HG02981 (cell line): ENCODE measurements around the gene WDR90.

ENCODE experiments used
- ATAC-seq: cut with Tn5 transposase; IDR thresholded peaks from one replicate; pipeline ENCODE4 v1.9.1; 2021; ENCODE audit warnings: mild to moderate bottlenecking, moderate library complexity; ENCODE audit not compliant: unreplicated experiment

Gene WDR90

DNA sequence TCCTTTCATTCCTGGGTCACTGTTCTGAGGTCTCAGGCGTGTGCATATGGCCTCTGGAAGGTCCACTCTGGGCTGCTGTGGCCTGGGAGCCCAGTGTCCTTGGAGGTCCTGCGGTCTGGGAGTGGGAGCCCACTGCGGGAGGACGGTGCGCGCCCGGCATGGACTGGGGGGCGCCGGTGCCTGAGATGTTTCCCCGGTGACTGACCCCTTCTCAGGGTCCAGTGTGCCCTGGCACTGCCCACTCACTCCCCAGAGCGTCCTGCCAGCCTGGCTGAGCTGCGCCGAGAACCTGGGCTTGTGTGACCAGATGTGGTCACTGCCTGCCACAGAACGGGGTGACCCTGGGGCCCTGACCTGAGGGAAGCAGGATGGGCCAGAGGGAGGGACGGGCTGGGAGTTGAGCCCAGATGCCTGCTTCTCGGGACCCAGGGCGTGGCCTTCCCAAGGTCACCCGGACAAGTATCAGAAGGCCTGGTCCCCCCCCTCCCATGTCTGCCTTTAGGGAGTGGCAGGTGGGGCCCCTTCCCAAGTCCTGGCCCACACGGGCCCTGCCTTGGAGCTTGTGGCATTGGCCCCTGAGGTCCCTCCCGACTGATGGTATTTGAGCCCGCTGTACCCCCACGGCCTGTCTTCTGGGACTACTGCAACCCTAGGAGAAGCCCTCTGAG lies 25.2 kb downstream of the WDR90 start:
- ATAC-seq: no peak

DNA sequence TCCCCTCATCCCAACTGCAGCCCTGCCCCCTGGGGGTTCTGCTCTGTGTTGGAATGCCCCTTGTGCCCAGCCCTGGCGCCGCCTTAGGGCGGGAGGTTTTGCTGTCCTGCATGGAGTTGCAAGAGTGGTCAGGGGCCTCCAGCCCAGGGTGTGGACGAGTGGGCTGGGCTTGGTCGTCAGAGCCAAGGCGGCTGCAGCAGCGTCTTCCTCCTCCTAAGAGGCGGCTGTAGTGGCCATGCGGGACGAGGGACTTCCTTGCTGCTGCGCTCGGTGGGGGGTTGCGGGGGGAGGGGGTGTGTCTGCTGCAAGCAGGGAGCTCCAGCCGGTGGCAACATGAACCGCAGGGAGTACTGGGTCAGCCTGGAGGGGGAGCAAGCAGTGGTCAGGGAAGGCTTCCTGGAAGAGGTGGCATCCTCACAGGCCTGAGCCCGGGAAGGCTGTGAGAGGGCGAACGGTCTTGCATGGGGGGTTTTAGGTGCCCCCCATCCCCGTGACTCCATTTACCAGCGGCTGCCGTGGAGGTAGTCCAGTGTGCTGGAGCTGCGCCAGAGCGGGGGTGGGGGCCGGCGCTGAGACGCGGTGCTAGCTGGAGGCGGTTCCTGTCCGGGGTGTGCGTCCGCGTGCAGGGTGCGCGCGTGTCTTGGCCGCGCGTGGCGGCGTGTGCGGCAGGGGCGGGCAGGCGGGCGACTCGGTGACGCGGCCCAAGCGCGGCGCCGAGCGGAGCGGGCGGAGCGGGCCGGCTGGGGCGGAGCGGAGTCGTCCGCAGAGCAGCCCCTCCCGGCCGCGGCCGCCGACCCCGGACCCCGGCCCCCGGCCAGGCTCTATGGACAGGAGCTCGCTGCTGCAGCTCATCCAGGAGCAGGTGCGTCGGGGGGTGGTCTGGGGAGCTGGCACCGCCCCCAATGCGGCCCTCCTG lies 26.1 kb downstream of the WDR90 start, which contains the start of gene RHBDL1:
TSS of gene RHBDL1 (plus strand) at position 704 of the 916 bp plus-strand sequence. CDS start at position 824, 120 bp downstream.
- no peak for ATAC-seq

DNA sequence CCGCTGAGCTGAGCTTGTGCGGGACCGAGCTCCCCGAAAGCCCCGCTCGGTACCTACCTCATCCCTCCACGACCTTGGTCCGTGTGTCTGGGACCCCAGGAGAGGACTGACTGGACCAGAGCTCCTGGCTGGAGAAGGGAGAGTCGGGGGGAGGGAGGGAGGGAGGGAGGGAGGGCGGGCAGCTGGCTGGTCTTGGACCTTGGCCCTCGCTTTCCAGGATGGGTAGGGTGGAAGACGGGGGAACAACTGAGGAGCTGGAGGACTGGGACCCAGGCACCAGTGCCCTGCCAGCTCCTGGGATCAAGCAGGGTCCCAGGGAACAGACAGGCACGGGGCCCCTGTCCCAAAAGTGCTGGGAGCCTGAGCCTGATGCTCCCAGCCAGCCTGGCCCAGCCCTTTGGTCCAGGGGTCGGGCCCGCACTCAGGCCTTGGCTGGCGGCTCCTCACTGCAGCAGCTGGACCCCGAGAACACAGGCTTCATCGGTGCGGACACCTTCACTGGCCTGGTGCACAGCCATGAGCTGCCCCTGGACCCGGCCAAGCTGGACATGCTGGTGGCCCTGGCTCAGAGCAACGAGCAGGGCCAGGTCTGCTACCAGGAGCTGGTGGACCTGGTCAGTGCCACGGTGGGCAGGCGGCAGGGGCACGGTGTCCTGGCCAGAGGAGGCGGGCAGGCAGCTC lies 26.9 kb downstream of the WDR90 start:
- ATAC-seq: no peak

DNA sequence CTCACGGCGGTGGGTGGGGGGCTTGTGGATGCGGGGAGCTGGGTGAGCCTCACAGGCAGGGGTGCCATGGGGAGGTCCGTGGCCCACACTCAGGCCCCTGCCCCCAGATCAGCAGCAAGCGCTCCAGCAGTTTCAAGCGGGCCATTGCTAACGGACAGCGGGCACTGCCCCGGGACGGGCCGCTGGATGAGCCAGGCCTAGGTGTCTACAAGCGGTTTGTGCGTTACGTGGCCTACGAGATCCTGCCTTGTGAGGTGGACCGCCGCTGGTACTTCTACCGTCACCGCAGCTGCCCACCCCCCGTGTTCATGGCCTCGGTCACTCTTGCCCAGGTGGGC lies 27.4 kb downstream of the WDR90 start:
- no peak for ATAC-seq

DNA sequence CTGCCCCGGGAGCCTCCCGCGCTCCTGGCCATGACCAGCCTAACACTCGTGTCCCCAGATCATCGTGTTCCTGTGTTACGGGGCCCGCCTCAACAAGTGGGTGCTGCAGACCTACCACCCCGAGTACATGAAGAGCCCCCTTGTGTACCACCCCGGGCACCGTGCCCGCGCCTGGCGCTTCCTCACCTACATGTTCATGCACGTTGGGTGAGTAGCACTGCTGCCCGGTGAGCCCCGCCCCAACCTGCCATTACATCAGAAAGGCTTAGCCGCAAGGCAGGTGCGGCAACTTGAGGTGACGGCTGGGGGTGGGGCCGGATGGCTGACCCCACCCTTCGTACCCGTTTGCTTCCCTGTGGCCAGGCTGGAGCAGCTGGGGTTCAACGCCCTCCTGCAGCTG lies 27.7 kb downstream of the WDR90 start:
- no peak for ATAC-seq

DNA sequence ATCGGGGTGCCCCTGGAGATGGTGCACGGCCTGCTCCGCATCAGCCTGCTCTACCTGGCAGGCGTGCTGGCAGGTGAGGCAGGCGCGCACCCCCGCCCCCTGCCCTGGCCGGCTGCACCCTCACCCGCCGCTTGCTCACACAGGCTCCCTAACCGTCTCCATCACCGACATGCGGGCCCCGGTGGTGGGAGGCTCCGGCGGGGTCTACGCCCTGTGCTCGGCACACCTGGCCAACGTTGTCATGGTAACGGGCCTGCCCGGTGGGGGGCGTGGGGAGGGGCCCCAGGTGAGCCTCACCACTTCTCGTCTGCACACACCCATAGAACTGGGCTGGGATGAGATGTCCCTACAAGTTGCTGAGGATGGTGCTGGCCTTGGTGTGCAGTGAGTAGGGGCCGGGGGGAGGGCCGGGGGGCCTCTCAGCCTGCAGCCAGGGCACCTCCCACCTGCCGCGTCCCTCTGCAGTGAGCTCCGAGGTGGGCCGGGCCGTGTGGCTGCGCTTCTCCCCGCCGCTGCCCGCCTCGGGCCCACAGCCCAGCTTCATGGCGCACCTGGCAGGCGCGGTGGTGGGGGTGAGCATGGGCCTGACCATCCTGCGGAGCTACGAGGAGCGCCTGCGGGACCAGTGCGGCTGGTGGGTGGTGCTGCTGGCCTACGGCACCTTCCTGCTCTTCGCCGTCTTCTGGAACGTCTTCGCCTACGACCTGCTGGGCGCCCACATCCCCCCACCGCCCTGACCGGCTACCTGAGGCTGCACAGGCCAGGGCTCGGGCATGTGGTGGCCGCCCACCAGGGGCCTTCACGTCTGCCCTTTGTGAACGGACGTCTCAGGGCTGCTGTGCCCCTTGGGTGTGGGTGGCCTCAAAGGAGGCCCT lies 28.4 kb downstream of the WDR90 start:
- ATAC-seq: no peak

DNA sequence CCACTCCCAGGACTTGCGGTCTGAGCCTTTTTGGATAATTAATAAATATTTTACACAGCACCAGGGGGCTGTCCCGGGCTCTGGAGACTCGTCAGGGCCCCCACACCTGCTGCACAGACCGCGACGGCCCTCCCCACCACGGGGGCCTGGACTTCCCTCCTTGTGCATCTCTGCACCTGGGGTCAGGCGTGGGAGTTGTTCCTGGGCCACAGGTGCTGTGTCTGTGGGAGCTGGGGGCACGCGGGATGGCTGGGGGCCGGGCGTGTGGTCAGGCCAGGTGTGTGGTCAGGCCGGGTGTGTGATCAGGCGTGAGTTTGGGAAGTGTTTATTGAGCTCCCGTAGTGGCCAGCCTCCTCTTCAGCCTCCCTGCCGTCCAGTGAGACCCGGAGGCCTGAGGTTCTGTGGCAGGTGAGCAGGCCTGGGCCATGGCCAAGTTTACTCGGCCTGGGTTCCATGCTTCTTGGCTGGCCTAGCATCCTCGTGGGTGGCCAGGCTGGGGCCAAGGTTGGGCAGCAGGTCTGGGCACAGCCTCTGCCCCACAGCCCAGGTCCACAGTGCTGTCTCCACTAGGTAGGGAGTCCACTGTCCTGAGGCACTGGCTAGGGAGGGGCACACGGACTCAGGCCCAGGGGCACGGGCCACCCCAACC lies 29.2 kb downstream of the WDR90 start:
- ATAC-seq: no peak

DNA sequence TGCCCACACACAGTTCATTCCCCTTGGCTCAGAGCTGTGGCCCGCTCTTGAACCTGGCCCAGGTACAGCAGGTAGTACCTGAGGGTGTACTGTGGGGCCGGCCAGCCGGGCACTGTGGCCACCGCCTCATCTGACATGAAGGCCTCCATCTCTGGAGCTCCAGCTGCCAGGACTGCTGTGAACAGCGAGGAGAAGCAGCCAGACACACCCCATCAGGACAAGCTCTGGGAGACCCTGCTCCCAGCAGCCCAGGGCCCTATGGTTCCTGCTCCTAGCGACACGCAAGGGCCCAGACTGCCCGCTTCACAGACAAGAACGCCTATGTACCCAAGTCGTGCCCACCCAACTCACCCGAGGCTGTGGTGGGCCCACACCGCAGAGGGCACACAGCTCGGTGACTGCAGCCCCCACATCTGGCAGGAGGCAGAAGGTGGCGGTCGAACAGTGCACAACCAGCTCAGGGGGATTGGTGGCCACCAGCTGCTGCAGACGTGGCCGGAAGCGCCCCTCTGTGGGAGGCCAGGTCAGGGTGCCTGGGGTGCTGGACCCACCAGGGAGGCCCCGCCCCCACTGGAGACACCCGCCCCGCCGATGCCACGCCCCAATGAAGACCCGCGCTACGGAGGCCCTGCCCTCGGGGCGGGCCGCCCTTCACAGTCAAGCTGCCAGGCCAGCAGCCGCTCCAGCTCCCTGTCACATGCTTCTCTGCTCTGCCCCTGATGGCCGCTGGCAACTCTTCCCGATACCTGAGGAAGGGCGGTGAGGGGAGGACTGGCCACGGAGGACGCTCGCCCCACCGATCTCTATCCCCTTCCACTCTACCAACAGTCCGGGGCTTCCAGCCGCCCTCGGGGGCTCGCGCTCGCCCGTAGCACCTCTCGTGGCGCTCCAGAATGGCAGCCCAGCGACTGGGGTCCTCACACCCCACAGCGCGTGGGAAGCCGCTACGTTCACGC lies 30.0 kb downstream of the WDR90 start:
- peak; percentile 1 for ATAC-seq

DNA sequence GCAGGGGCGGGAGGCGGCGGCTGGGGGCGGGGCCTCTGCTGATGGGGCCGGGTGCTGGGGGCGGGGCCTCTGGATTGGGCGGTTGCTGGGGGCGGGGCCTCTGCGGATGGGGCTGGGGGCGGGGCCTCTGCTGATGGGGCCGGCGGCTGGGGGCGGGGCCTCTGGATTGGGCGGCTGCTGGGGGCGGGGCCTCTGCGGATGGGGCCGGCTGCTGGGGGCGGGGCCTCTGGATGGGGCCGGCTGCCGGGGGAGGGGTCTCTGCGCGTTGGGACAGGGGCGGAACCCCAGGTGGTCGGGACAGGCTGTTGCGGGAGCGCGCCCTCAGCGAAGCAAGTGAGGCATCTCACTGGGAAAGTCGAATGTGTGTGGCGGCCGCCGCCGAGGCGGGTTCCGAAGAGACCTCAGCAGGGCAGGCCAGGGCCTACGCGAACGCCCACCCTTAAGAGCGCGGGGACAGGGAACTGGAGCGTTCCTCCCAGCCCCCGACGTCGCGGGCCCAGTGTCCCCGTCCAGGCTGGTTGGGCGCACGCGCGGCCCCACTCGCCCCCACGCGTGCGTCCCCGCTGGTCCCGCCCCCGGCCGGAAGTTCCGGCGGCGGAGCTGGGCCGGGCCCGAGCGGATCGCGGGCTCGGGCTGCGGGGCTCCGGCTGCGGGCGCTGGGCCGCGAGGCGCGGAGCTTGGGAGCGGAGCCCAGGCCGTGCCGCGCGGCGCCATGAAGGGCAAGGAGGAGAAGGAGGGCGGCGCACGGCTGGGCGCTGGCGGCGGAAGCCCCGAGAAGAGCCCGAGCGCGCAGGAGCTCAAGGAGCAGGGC lies 30.9 kb downstream of the WDR90 start, which contains the start of gene STUB1:
TSS of gene STUB1 (plus strand) at position 597 of the 811 bp plus-strand sequence. CDS start at position 713, 116 bp downstream.
- ATAC-seq: peak; percentile 33

DNA sequence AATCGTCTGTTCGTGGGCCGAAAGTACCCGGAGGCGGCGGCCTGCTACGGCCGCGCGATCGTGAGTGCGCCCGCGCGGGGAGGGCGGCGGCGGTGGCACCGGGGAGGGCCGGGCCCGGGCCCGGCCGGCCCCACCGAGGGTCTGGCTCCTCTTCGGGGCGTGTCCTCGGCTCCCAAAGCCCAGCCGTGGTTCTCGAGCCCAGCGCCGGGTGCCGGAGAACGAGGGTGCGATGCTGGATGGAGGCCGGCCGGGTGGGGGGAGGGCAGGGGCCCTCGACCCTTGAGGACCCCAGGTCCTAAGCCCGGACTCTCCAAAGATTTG lies 31.4 kb downstream of the WDR90 start:
- no peak for ATAC-seq

DNA sequence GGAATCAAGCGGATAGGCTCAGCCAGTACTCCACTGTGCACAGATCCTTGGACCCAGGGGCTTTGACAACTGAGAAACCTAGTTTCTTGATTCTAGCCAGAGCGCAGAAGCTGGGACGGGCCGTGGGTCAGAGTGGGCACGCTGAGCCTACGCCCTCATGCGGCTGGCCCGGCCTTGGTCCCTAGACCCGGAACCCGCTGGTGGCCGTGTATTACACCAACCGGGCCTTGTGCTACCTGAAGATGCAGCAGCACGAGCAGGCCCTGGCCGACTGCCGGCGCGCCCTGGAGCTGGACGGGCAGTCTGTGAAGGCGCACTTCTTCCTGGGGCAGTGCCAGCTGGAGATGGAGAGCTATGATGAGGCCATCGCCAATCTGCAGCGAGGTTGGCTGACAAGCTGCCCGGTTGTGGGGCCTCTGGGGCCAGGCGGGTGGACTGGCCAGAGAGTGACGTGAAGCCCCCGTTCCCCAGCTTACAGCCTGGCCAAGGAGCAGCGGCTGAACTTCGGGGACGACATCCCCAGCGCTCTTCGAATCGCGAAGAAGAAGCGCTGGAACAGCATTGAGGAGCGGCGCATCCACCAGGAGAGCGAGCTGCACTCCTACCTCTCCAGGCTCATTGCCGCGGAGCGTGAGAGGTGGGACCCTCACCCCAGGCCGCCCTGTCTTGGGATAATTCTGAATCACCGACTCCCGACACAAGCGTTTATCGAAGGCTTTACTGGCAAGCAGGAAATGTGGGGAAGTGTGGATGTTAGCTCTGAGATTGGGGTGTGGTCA lies 32.0 kb downstream of the WDR90 start:
- ATAC-seq: no peak

DNA sequence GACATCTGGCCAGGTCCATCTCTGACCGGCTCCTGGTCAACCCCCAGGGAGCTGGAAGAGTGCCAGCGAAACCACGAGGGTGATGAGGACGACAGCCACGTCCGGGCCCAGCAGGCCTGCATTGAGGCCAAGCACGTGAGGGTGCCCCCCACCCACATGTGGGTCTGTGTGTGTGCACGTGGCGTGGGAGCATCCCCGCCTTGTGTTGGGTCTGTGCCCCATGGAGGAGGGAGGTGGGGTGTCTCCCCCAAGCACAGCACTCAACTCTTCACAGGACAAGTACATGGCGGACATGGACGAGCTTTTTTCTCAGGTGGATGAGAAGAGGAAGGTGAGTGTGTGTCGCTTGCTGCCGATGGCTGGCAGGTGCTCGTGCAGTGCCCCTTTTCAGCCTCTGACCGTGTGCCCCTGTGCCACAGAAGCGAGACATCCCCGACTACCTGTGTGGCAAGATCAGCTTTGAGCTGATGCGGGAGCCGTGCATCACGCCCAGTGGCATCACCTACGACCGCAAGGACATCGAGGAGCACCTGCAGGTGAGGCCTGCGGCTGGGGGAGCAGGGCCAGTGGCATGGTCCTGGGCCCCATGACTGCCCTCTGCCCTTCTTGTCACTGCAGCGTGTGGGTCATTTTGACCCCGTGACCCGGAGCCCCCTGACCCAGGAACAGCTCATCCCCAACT lies 32.7 kb downstream of the WDR90 start:
- no peak for ATAC-seq

DNA sequence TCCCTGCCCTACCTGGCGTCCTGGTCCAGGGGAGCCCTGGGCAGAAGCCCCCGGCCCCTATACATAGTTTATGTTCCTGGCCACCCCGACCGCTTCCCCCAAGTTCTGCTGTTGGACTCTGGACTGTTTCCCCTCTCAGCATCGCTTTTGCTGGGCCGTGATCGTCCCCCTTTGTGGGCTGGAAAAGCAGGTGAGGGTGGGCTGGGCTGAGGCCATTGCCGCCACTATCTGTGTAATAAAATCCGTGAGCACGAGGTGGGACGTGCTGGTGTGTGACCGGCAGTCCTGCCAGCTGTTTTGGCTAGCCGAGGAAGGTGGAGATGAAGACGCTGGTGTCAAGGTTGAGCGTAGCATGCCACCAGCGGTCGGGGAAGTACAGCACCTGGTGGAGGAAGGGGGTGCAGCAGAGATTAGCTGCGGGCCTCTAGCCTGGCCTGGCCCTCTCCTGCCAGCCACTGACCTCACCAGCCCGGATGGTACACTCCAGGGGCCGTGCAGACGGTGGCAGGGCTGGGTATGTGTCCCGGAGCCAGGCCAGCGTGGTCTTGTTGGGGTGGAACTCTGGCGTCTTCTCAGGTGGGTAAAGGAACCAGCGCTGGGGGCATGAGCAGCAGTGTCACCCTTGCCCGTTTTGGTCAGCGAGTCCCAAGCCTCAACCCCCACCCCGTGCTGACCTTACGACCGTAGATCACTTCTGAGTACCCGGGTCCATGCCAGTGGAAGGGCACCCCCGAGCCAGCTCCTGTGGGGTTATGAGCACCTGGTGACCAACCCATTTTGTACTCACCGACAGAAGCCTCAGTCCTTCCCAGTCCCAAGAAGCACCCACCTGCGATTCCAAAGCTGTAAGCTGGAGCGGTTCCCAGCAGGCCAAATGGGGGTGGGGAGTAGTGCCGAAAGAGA lies 33.6 kb downstream of the WDR90 start:
- ATAC-seq: no peak

DNA sequence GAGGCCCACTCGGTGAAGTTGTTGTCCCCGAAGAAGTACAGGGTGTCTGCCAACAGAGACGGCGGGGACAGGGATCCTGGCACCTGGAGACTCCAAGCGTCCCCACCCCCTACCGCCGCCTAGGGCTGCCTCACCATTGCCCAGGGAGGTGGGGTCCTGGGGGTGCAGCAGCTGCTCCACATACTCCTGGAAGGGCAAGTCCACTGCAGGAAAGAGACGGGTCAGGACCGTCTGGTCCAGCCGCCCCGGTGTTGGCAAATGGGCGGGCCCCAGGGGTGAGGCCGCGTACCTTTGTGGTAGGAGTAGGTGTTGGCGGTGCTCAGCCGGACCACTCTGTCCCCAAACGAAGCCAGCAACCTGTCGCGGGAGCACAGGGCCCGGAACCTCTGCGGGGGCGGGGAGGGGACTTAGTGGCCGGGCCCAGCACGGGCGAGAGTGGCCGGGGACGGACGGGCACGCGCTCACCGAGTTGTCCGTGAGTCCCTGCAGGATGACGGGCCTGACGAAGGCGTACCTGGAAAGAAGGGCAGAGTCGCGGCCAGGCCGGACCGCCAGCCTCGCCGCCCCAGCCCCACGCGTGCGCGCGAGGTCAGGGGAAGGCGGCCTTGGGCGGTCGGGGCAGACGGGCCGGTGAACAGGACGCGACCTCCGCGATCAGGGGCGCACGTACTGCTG lies 34.4 kb downstream of the WDR90 start:
- no peak for ATAC-seq

DNA sequence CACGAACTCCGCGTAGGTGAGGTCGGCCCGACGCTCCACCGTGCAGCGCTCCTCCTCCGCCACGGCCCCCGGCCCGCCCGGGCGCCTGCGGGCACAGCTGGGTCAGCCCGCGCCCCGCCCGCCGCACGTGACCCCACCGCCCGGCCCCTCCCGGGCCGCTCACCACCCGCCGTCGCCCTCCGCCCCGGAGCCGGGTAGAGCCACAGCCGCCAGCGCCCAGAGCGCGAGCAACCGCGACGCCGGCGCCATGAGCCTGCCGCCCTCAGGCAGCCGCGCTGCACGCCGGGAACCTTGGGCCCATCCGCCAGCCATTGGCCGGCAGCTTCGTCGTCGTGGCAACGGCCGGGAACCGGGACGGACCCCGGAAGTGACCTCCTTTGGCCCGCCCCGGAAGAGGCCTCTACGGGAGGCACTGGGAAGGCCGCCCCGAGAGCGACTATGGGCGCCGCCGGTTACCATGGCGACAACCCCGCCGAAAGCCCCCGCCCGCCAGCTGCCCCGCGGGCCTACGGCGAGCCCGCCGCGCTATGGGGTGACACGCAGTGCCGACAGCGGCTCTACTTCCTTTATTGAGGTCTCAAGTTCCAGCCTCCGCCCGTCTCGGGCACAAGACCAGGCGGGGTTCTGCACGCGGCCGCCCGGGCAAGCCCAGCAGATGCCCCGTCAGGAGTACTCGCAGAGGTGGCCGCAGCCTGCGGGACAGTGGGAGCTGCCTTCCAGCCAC lies 35.1 kb downstream of the WDR90 start, which contains the start of gene JMJD8:
TSS of gene JMJD8 (minus strand) at position 264 of the 724 bp plus-strand sequence. CDS start at position 249, 15 bp downstream.
- ATAC-seq: peak; percentile 60
